ENCODE measurements around the gene SMAD3.
"Not testable (repeated sequence)": the region's sequence is repeated elsewhere in the genome, so short reads cannot be mapped to it uniquely, and the experiment has no call there.

SMAD3 gene

GRCh38 chr15:67026610-67026967 is 38.8 kb upstream of the SMAD3 start:
- no peaks in the 10 kb centered on the region for H3K9me3 Mint-ChIP-seq
- H3K27me3 Mint-ChIP-seq, result peaks cover 22% of the 10 kb centered on the region
- peak overlapping the region; percentile 80 for H3K27ac Mint-ChIP-seq
- H3K4me3 Mint-ChIP-seq, result no peak overlapping the region
- H3K4me1 Mint-ChIP-seq (ENCODE audit: low read depth), result peaks cover 58% of the 10 kb centered on the region
- H3K36me3 Mint-ChIP-seq (ENCODE audit: low read depth), result no peaks in the 10 kb centered on the region
- intact Hi-C loops (cut with micrococcal nuclease), result loop anchor here (5.0 to 10.0 kb wide), 2 partner anchors 56 to 62 kb away; no protein-coding TSS in a partner anchor

- H3K36me3 Mint-ChIP-seq (ENCODE audit: low read depth); H3K9me3 Mint-ChIP-seq; H3K4me3 Mint-ChIP-seq; H3K27ac Mint-ChIP-seq; H3K27me3 Mint-ChIP-seq: not testable (repeated sequence)
- intact Hi-C loops (cut with micrococcal nuclease), result loop anchor here (5.0 to 10.0 kb wide), 2 partner anchors 54 to 64 kb away; no protein-coding TSS in a partner anchor
- peaks cover 40% of the 10 kb centered on the region for H3K4me1 Mint-ChIP-seq (ENCODE audit: low read depth)
These were observed 37.0 kb upstream of the SMAD3 start for GRCh38 chr15:67028440-67028839.

GRCh38 chr15:67030036-67030762 is 35.2 kb upstream of the SMAD3 start:
- intact Hi-C loops (cut with micrococcal nuclease), result no loop called here

GRCh38 chr15:67031331-67031730 is 34.1 kb upstream of the SMAD3 start:
- H3K4me1 Mint-ChIP-seq (ENCODE audit: low read depth), result peaks cover 12% of the 10 kb centered on the region
- H3K9me3 Mint-ChIP-seq, result no peaks in the 10 kb centered on the region
- intact Hi-C loops (cut with micrococcal nuclease), result no loop called here
- H3K27me3 Mint-ChIP-seq, result peaks cover 24% of the 10 kb centered on the region
- no peak overlapping the region for H3K4me3 Mint-ChIP-seq
- H3K36me3 Mint-ChIP-seq (ENCODE audit: low read depth), result no peaks in the 10 kb centered on the region
- H3K27ac Mint-ChIP-seq, result no peak overlapping the region

More at GRCh38 chr15:67030036-67030762, 35.2 kb upstream of the SMAD3 start:
- H3K4me1 Mint-ChIP-seq (ENCODE audit: low read depth), result peaks cover 23% of the 10 kb centered on the region
- H3K36me3 Mint-ChIP-seq (ENCODE audit: low read depth), result no peaks in the 10 kb centered on the region
- H3K9me3 Mint-ChIP-seq, result no peaks in the 10 kb centered on the region
- H3K4me3 Mint-ChIP-seq, result no peak overlapping the region
- H3K27ac Mint-ChIP-seq, result no peak overlapping the region
- peaks cover 17% of the 10 kb centered on the region for H3K27me3 Mint-ChIP-seq

- Mint-ChIP-seq H3K27ac (no peak overlapping the region), H3K27me3 (peaks cover 26% of the 10 kb centered on the region), H3K9me3 (no peaks in the 10 kb centered on the region), H3K36me3 (ENCODE audit: low read depth) (no peaks in the 10 kb centered on the region), H3K4me3 (no peak overlapping the region), H3K4me1 (ENCODE audit: low read depth) (peaks cover 5% of the 10 kb centered on the region)
- intact Hi-C loops (cut with micrococcal nuclease), result no loop called here
These were observed 32.8 kb upstream of the SMAD3 start for GRCh38 chr15:67032608-67033007.

GRCh38 chr15:67033012-67033411 is 32.4 kb upstream of the SMAD3 start:
- no peak overlapping the region for H3K27ac Mint-ChIP-seq
- intact Hi-C loops (cut with micrococcal nuclease), result no loop called here
- no peaks in the 10 kb centered on the region for H3K9me3 Mint-ChIP-seq
- no peaks in the 10 kb centered on the region for H3K36me3 Mint-ChIP-seq (ENCODE audit: low read depth)
- H3K27me3 Mint-ChIP-seq, result peaks cover 29% of the 10 kb centered on the region
- H3K4me1 Mint-ChIP-seq (ENCODE audit: low read depth), result peaks cover 1% of the 10 kb centered on the region
- peak overlapping the region; percentile 64 for H3K4me3 Mint-ChIP-seq

GRCh38 chr15:67033571-67034044 is 31.8 kb upstream of the SMAD3 start:
- H3K36me3 Mint-ChIP-seq (ENCODE audit: low read depth), result no peaks in the 10 kb centered on the region
- H3K4me3 Mint-ChIP-seq, result peak overlapping the region; percentile 64
- H3K9me3 Mint-ChIP-seq, result no peaks in the 10 kb centered on the region
- no peaks in the 10 kb centered on the region for H3K4me1 Mint-ChIP-seq (ENCODE audit: low read depth)
- peaks cover 35% of the 10 kb centered on the region for H3K27me3 Mint-ChIP-seq
- H3K27ac Mint-ChIP-seq, result no peak overlapping the region
- intact Hi-C loops (cut with micrococcal nuclease), result no loop called here

GRCh38 chr15:67035886-67036285 is 29.5 kb upstream of the SMAD3 start:
- Mint-ChIP-seq H3K4me3 (no peak overlapping the region), H3K27me3 (peaks cover 46% of the 10 kb centered on the region), H3K4me1 (ENCODE audit: low read depth) (peaks cover 8% of the 10 kb centered on the region), H3K9me3 (no peaks in the 10 kb centered on the region), H3K36me3 (ENCODE audit: low read depth) (no peaks in the 10 kb centered on the region), H3K27ac (no peak overlapping the region)
- intact Hi-C loops (cut with micrococcal nuclease), result no loop called here

- H3K4me3 Mint-ChIP-seq, result no peak overlapping the region
- peaks cover 8% of the 10 kb centered on the region for H3K4me1 Mint-ChIP-seq (ENCODE audit: low read depth)
- no peaks in the 10 kb centered on the region for H3K36me3 Mint-ChIP-seq (ENCODE audit: low read depth)
- peaks cover 49% of the 10 kb centered on the region for H3K27me3 Mint-ChIP-seq
- no peak overlapping the region for H3K27ac Mint-ChIP-seq
- no peaks in the 10 kb centered on the region for H3K9me3 Mint-ChIP-seq
- intact Hi-C loops (cut with micrococcal nuclease), result no loop called here
These were observed 28.4 kb upstream of the SMAD3 start for GRCh38 chr15:67036775-67037555.

- Mint-ChIP-seq H3K9me3 (no peaks in the 10 kb centered on the region), H3K36me3 (ENCODE audit: low read depth) (no peaks in the 10 kb centered on the region), H3K27ac (no peak overlapping the region), H3K4me3 (no peak overlapping the region), H3K4me1 (ENCODE audit: low read depth) (peaks cover 8% of the 10 kb centered on the region), H3K27me3 (peaks cover 54% of the 10 kb centered on the region)
- intact Hi-C loops (cut with micrococcal nuclease), result no loop called here
These were observed 27.7 kb upstream of the SMAD3 start for GRCh38 chr15:67037694-67038093.

GRCh38 chr15:67038736-67039135 is 26.7 kb upstream of the SMAD3 start:
- intact Hi-C loops (cut with micrococcal nuclease), result no loop called here

GRCh38 chr15:67039384-67040075 is 25.9 kb upstream of the SMAD3 start:
- no peak overlapping the region for H3K27ac Mint-ChIP-seq
- no peak overlapping the region for H3K4me3 Mint-ChIP-seq
- peaks cover 17% of the 10 kb centered on the region for H3K4me1 Mint-ChIP-seq (ENCODE audit: low read depth)
- no peaks in the 10 kb centered on the region for H3K9me3 Mint-ChIP-seq
- H3K36me3 Mint-ChIP-seq (ENCODE audit: low read depth), result no peaks in the 10 kb centered on the region
- intact Hi-C loops (cut with micrococcal nuclease), result no loop called here
- H3K27me3 Mint-ChIP-seq, result peaks cover 48% of the 10 kb centered on the region

More at GRCh38 chr15:67038736-67039135, 26.7 kb upstream of the SMAD3 start:
- H3K4me3 Mint-ChIP-seq, result no peak overlapping the region
- H3K27ac Mint-ChIP-seq, result no peak overlapping the region
- peaks cover 55% of the 10 kb centered on the region for H3K27me3 Mint-ChIP-seq
- H3K9me3 Mint-ChIP-seq, result no peaks in the 10 kb centered on the region
- peaks cover 9% of the 10 kb centered on the region for H3K4me1 Mint-ChIP-seq (ENCODE audit: low read depth)
- H3K36me3 Mint-ChIP-seq (ENCODE audit: low read depth), result no peaks in the 10 kb centered on the region

GRCh38 chr15:67040277-67040676 is 25.1 kb upstream of the SMAD3 start:
- H3K36me3 Mint-ChIP-seq (ENCODE audit: low read depth), result no peaks in the 10 kb centered on the region
- H3K27ac Mint-ChIP-seq, result no peak overlapping the region
- H3K9me3 Mint-ChIP-seq, result no peaks in the 10 kb centered on the region
- H3K4me1 Mint-ChIP-seq (ENCODE audit: low read depth), result peaks cover 21% of the 10 kb centered on the region
- H3K4me3 Mint-ChIP-seq, result no peak overlapping the region
- intact Hi-C loops (cut with micrococcal nuclease), result no loop called here
- peaks cover 41% of the 10 kb centered on the region for H3K27me3 Mint-ChIP-seq
